ENCODE measurements around the gene CNNM2.

GRCh38 chr10:102998399-102998907, 80.4 kb downstream of the CNNM2 start:
- TF ChIP-seq POLR2A (IDR thresholded peaks at IDR 0.05; ENCODE audit: low read depth, low read length) (no peak), TAF1 (IDR thresholded peaks at IDR 0.05; ENCODE audit: borderline replicate concordance, low read depth, low read length) (no peak), POLR2AphosphoS5 (IDR thresholded peaks at IDR 0.05; ENCODE audit: low read depth, low read length) (no peak)
